ENCODE measurements around the gene LILRB3.
"Not testable (repeated sequence)": the region's sequence is repeated elsewhere in the genome, so short reads cannot be mapped to it uniquely, and the experiment has no call there.

LILRB3 gene

GRCh38 chr19:54222474-54223276 lies at the start of gene LILRB3:
TSS of gene LILRB3 (minus strand) at chr19:54223007. CDS start at chr19:54222976, 31 bp downstream.
- not testable (repeated sequence) for DNase-seq (ENCODE audit: low spot score)

- not testable (repeated sequence) for DNase-seq (ENCODE audit: low spot score)
Observed at GRCh38 chr19:54272181-54272580, 49.4 kb upstream of the LILRB3 start.

GRCh38 chr19:54271587-54271986 lies 48.8 kb upstream of the LILRB3 start:
- DNase-seq (ENCODE audit: low spot score), result not testable (repeated sequence)

- no peak for DNase-seq (ENCODE audit: low spot score)
Observed at GRCh38 chr19:54271106-54271505, 48.3 kb upstream of the LILRB3 start.

- no peak for DNase-seq (ENCODE audit: low spot score)
Observed at GRCh38 chr19:54268936-54269335, 46.1 kb upstream of the LILRB3 start.

GRCh38 chr19:54266133-54266532 lies 43.3 kb upstream of the LILRB3 start:
- DNase-seq (ENCODE audit: low spot score), result peak; percentile 62

GRCh38 chr19:54262470-54262869 lies 39.7 kb upstream of the LILRB3 start:
- DNase-seq (ENCODE audit: low spot score), result no peak

- DNase-seq (ENCODE audit: low spot score), result no peak
Observed at GRCh38 chr19:54262066-54262465, 39.3 kb upstream of the LILRB3 start.

- no peak for DNase-seq (ENCODE audit: low spot score)
Observed at GRCh38 chr19:54257116-54257480, 34.3 kb upstream of the LILRB3 start, which contains the start of gene LILRB5. TSS of gene LILRB5 (minus strand) at chr19:54257273. CDS start at chr19:54257193, 80 bp downstream.

GRCh38 chr19:54256250-54257115 lies 33.7 kb upstream of the LILRB3 start:
- DNase-seq (ENCODE audit: low spot score), result no peak

GRCh38 chr19:54255105-54255775 lies 32.4 kb upstream of the LILRB3 start:
- no peak for DNase-seq (ENCODE audit: low spot score)

- no peak for DNase-seq (ENCODE audit: low spot score)
Observed at GRCh38 chr19:54254195-54254906, 31.5 kb upstream of the LILRB3 start.

GRCh38 chr19:54253331-54254194 lies 30.8 kb upstream of the LILRB3 start:
- no peak for DNase-seq (ENCODE audit: low spot score)

- DNase-seq (ENCODE audit: low spot score), result no peak
Observed at GRCh38 chr19:54252845-54253244, 30.0 kb upstream of the LILRB3 start.

- no peak for DNase-seq (ENCODE audit: low spot score)
Observed at GRCh38 chr19:54252243-54252642, 29.4 kb upstream of the LILRB3 start.

GRCh38 chr19:54248016-54248601 lies 25.3 kb upstream of the LILRB3 start:
- DNase-seq (ENCODE audit: low spot score), result no peak

GRCh38 chr19:54247106-54247930 lies 24.5 kb upstream of the LILRB3 start:
- DNase-seq (ENCODE audit: low spot score), result no peak

GRCh38 chr19:54245936-54246335 lies 23.1 kb upstream of the LILRB3 start:
- DNase-seq (ENCODE audit: low spot score), result no peak

GRCh38 chr19:54243809-54244208 lies 21.0 kb upstream of the LILRB3 start:
- not testable (repeated sequence) for DNase-seq (ENCODE audit: low spot score)

Data from HuH-7.5 (cell line).